ENCODE results near the gene ARPC5L. TPM values are rescaled to one million over a fixed set of nuclear protein-coding genes. Genes with fewer than 3 reads are reported as not detected.

Gene ARPC5L
- total RNA-seq, 1 donor = 14.2 TPM

- no peak for DNase-seq (ENCODE audit: low read depth)
- no peak overlapping the region for H3K4me3 ChIP-seq (ENCODE audit: low read depth, low read length)
- no peak for TF ChIP-seq CTCF (IDR thresholded peaks at IDR 0.05; ENCODE audit: insufficient read depth, low read depth, low read length)
Observed at GRCh38 chr9:124881138-124881743, 19.3 kb downstream of the ARPC5L start.

DNA sequence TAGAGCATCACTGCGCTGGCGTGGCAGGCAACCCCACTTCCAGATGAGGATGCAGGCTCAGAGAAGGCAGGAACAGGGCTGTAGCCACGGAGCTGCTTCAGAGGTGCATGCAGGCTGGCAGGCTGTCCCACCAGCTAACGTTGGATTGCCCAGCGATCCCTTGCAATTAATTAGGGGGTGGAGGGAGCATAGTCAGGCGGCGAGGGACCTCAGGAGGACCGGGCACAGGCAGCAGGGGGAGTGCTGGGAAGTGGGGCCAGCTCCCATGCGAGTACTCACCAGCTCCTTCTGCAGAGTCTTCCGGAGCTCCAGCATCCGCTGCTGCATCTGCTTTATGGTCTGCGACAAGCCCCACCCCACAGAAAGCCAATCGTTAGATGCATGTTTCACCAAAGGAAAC lies 20.3 kb downstream of the ARPC5L start:
- TF ChIP-seq CTCF (IDR thresholded peaks at IDR 0.05; ENCODE audit: insufficient read depth, low read depth, low read length) = no peak
- no peak overlapping the region for H3K4me3 ChIP-seq (ENCODE audit: low read depth, low read length)
- DNase-seq (ENCODE audit: low read depth) = no peak

DNA sequence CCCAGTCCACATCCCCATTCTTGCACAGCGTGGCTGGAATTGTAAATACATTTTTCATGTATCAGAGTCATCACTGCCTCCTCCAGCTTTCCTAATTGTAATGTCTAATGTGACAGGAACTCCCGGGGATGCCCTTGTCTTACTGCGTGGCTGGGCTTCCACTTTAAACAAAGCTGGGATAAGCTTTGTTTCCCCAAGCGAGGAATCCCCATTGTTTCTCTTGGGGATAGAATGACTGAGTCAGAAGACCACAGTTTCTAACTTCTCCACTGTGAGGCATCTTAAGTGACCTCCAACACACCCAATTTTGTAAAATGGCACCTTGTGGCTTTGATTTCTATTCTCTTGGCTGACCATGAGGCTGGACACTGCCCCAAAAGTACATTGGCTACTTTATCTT lies 22.4 kb downstream of the ARPC5L start:
- DNase-seq (ENCODE audit: low read depth) = no peak
- no peak overlapping the region for H3K4me3 ChIP-seq (ENCODE audit: low read depth, low read length)
- TF ChIP-seq CTCF (IDR thresholded peaks at IDR 0.05; ENCODE audit: insufficient read depth, low read depth, low read length) = no peak

GRCh38 chr9:124885551-124885950 lies 23.6 kb downstream of the ARPC5L start:
- H3K4me3 ChIP-seq (ENCODE audit: low read depth, low read length) = no peak overlapping the region
- no peak for DNase-seq (ENCODE audit: low read depth)

GRCh38 chr9:124886461-124886860 lies 24.5 kb downstream of the ARPC5L start:
- TF ChIP-seq CTCF (IDR thresholded peaks at IDR 0.05; ENCODE audit: insufficient read depth, low read depth, low read length) = no peak
- no peak for DNase-seq (ENCODE audit: low read depth)
- H3K4me3 ChIP-seq (ENCODE audit: low read depth, low read length) = no peak overlapping the region

More at GRCh38 chr9:124885551-124885950, 23.6 kb downstream of the ARPC5L start:
- TF ChIP-seq CTCF (IDR thresholded peaks at IDR 0.05; ENCODE audit: insufficient read depth, low read depth, low read length) = no peak

DNA sequence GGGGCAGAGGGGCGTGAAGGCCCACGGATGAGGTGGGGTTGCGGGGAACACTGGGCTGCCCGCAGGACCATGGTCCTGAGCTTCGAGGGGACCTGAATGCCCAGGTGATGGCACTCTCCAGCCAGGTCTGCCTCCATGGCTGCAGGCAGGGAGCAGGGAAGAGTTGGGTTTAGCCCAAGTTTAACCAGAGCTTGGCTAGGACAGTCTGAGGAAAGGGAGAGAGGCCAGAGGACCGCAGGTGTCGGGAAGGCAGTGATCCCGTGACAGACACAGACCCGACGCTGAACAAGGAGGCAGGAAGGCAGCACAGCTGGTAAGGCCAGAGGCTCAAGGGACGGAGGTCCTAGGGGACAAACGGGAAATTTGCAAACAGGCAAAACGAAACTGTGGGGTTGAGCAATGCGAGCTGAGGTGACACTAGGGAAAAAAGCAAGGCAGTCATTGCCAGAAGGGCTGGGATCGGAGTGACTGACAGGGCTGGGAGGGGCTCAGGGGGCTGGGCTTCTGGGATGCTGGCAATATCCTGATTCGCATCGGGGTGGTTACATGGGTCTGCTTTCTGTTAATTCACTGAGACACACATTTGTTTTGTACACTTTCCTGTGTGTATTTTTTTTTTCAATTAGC lies 25.0 kb downstream of the ARPC5L start:
- no peak overlapping the region for H3K4me3 ChIP-seq (ENCODE audit: low read depth, low read length)
- no peak for DNase-seq (ENCODE audit: low read depth)
- no peak for TF ChIP-seq CTCF (IDR thresholded peaks at IDR 0.05; ENCODE audit: insufficient read depth, low read depth, low read length)

GRCh38 chr9:124887832-124888231 lies 25.9 kb downstream of the ARPC5L start:
- no peak overlapping the region for H3K4me3 ChIP-seq (ENCODE audit: low read depth, low read length)
- no peak for TF ChIP-seq CTCF (IDR thresholded peaks at IDR 0.05; ENCODE audit: insufficient read depth, low read depth, low read length)
- no peak for DNase-seq (ENCODE audit: low read depth)
